Smooth muscle cell (in vitro differentiated cells): ENCODE results near the gene SREK1IP1. TPM values are rescaled to one million over a fixed set of nuclear protein-coding genes. Genes with fewer than 3 reads are reported as not detected.

ENCODE experiments used
- DNase-seq: peaks from one replicate; lab custom pipeline; 2025; ENCODE audit not compliant: unreplicated experiment; lab: John Stamatoyannopoulos, UW
- H2AFZ ChIP-seq: fragments of 200-600 bp; sonication (generic); 2 replicates; pipeline ENCODE4 v1.6.0; 2016; ENCODE audit warnings: antibody characterized with exemption, low read depth, mild to moderate bottlenecking
- H3F3A ChIP-seq: fragments of 200-600 bp; sonication (generic); 2 replicates; pipeline ENCODE4 v1.6.0; 2017; ENCODE audit warnings: antibody characterized with exemption, low read depth
- H3K27ac ChIP-seq: fragments of 200-600 bp; sonication (generic); 2 replicates; pipeline ENCODE4 v1.5.1; 2016; ENCODE audit warnings: low read depth, mild to moderate bottlenecking
- H3K27me3 ChIP-seq: fragments of 200-600 bp; sonication (generic); 2 replicates; pipeline ENCODE4 v1.6.1; 2016; ENCODE audit warnings: low read depth, mild to moderate bottlenecking
- H3K36me3 ChIP-seq: fragments of 200-600 bp; sonication (generic); 2 replicates; pipeline ENCODE4 v1.5.1; 2016; ENCODE audit warnings: low read depth
- H3K4me1 ChIP-seq: fragments of 200-600 bp; sonication (generic); 2 replicates; pipeline ENCODE4 v1.5.1; 2016; ENCODE audit warnings: low read depth
- H3K4me2 ChIP-seq: fragments of 200-600 bp; sonication (generic); 2 replicates; pipeline ENCODE4 v1.6.0; 2016; ENCODE audit warnings: mild to moderate bottlenecking
- H3K4me3 ChIP-seq: fragments of 200-600 bp; sonication (generic); 2 replicates; pipeline ENCODE4 v1.5.1; 2016; ENCODE audit warnings: mild to moderate bottlenecking
- H3K79me2 ChIP-seq: fragments of 200-600 bp; sonication (generic); 2 replicates; pipeline ENCODE4 v1.6.0; 2016; ENCODE audit warnings: low read depth, mild to moderate bottlenecking
- H3K9ac ChIP-seq: fragments of 200-600 bp; sonication (generic); 2 replicates; pipeline ENCODE4 v1.6.0; 2016; ENCODE audit warnings: low read depth
- H3K9me3 ChIP-seq: fragments of 200-600 bp; sonication (generic); replicated peaks from 2 replicates; pipeline ENCODE4 v1.5.1; 2016; ENCODE audit warnings: low read depth
- H4K20me1 ChIP-seq: fragments of 200-600 bp; sonication (generic); 2 replicates; pipeline ENCODE4 v1.6.0; 2016; ENCODE audit warnings: low read depth
- WGBS: methylation state at CpG from one replicate; pipeline ENCODE4 v1.1.7; 2016; ENCODE audit warnings: low lambda C conversion rate; 5-methylcytosine and 5-hydroxymethylcytosine counted together
- polyA plus RNA-seq: library from polyadenylated mRNA; unstranded; fragments of >200 nt; fragmentation: Nextera tagmentation; extraction: Ambion mirVana; gene quantifications from 2 replicates; pipeline ENCODE4 v1.2.1, GENCODE V29; 2016
- total RNA-seq: library from RNA; depleted of rRNA; stranded (reverse); fragments of >200 nt; gene quantifications from 2 replicates; pipeline ENCODE4 v1.2.3, GENCODE V29; 2014
- TF ChIP-seq, protein P1 (sequence below): fragments of 200-600 bp; sonication (generic); IDR thresholded peaks from 2 replicates; pipeline ENCODE4 v1.5.1; 2017; ENCODE audit warnings: borderline replicate concordance, mild to moderate bottlenecking, antibody characterized with exemption; ENCODE audit not compliant: insufficient read depth, poor library complexity, severe bottlenecking

SREK1IP1 gene
- total and polyA plus RNA-seq, 2 experiments from 2014 or later: 21.7 to 36.5 TPM

DNA sequence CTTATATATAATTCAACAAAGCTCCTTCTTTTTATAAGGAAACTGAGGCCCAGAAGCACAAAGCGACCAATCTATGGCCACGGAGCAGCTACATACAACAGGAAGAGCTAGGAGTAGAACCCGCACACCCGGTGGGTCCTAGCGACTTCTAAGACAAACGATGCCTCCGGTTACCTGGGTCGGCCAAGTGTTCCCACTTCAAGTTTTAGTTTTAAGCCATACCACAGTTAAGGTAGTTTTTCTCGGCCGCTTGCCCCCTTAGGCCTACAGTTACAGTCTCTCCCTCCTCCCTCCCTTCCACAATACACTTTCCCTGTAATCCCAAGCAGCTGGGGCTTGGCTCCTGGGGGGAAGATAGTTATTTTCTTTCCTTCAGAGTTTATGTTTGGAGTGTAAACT, 533 bp downstream of the SREK1IP1 start:
- Histone ChIP-seq H3K79me2 (peaks cover 87% of the 10 kb centered on the region), H3K27ac (peak overlapping the region; percentile 77), H2AFZ (peak overlapping the region; percentile 93), H3K27me3 (no peaks in the 10 kb centered on the region), H3K4me3 (peak overlapping the region; percentile 73), H3K4me1 (peaks cover 7% of the 10 kb centered on the region), H3K36me3 (no peaks in the 10 kb centered on the region), H4K20me1 (peaks cover 29% of the 10 kb centered on the region), H3K9me3 (no peaks in the 10 kb centered on the region), H3K9ac (peak overlapping the region; percentile 94), H3F3A (no peaks in the 10 kb centered on the region), H3K4me2 (peak overlapping the region; percentile 96)
- WGBS: 2% methylated on average over 10 of the region's 10 CpGs
- DNase-seq: no peak
- TF ChIP-seq, protein P1, sequence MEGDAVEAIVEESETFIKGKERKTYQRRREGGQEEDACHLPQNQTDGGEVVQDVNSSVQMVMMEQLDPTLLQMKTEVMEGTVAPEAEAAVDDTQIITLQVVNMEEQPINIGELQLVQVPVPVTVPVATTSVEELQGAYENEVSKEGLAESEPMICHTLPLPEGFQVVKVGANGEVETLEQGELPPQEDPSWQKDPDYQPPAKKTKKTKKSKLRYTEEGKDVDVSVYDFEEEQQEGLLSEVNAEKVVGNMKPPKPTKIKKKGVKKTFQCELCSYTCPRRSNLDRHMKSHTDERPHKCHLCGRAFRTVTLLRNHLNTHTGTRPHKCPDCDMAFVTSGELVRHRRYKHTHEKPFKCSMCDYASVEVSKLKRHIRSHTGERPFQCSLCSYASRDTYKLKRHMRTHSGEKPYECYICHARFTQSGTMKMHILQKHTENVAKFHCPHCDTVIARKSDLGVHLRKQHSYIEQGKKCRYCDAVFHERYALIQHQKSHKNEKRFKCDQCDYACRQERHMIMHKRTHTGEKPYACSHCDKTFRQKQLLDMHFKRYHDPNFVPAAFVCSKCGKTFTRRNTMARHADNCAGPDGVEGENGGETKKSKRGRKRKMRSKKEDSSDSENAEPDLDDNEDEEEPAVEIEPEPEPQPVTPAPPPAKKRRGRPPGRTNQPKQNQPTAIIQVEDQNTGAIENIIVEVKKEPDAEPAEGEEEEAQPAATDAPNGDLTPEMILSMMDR: no peak

DNA sequence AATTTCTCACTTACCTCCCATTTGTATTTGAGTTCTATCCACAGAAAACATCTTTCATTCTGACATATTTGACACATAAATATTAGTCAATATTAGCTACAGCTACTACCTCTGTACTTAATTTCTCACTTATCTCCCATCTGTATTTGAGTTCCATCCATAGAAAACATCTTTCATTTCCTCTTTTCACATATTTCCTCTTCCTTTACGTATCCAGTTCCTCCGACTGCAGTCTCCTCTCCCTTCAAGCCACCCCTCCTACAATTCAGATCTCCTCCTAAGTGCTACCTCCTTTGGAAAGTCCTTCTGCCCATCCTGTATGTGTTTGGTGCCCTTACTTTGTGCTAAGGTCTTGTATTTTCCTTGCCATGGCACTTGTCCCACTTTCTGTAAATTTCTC, 1.6 kb downstream of the SREK1IP1 start:
- peak overlapping the region; percentile 94 for H3K9ac ChIP-seq
- no peaks in the 10 kb centered on the region for H3K27me3 ChIP-seq
- peaks cover 13% of the 10 kb centered on the region for H3K4me1 ChIP-seq
- H4K20me1 ChIP-seq: peaks cover 39% of the 10 kb centered on the region
- TF ChIP-seq, protein P1: no peak
- H2AFZ ChIP-seq: no peak overlapping the region
- no peaks in the 10 kb centered on the region for H3K36me3 ChIP-seq
- WGBS: 97% methylated on average over 2 of the region's 2 CpGs
- H3K9me3 ChIP-seq: no peaks in the 10 kb centered on the region
- H3K79me2 ChIP-seq: peaks cover 93% of the 10 kb centered on the region
- DNase-seq: no peak
- peak overlapping the region; percentile 96 for H3K4me2 ChIP-seq
- H3K4me3 ChIP-seq: peak overlapping the region; percentile 73
- peak overlapping the region; percentile 77 for H3K27ac ChIP-seq
- H3F3A ChIP-seq: no peaks in the 10 kb centered on the region

DNA sequence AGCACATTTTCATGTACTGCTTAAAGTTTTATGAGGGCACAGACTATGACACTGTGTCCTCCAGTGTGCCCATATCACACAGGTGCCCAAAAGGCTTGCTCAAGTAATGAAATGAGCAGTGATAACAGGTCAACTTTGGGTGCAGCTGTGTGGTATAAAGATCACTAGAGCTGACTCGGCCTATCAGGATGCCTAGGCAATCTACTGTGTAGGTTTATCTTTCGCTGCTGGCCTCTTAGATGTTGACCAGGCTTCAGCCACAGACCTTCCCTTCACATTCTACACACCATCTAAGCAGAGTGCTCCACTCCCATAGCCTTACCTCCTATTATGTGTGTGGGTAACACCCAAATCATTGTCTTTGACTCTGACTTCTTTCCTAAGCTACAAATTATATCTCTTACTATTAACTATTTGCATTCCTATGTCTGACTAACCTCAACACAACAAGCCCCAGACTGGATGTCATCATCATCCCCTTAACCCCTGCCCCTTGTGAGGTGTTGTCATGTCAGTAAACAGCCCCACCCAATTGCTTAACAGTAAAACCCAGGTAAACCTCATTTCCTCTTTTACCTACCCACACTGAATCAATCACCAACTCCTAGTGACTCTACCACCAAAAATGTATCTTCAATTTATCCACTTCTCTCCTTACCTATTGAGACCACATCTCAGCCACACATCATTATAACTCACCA, 2.5 kb downstream of the SREK1IP1 start:
- Histone ChIP-seq H3K4me3 (no peak overlapping the region), H3K27me3 (no peaks in the 10 kb centered on the region), H3K27ac (peak overlapping the region; percentile 40), H3K9me3 (no peaks in the 10 kb centered on the region), H3K36me3 (no peaks in the 10 kb centered on the region), H3K4me1 (peaks cover 19% of the 10 kb centered on the region), H3K4me2 (peak overlapping the region; percentile 96), H3K79me2 (peaks cover 93% of the 10 kb centered on the region), H3F3A (no peaks in the 10 kb centered on the region), H4K20me1 (peaks cover 49% of the 10 kb centered on the region), H3K9ac (peak overlapping the region; percentile 14), H2AFZ (no peak overlapping the region)
- no peak for DNase-seq
- WGBS: 100% methylated on average over 2 of the region's 2 CpGs
- TF ChIP-seq, protein P1: no peak
